Spleen (tissue), 7 donors: ENCODE data around the gene KHK.

Source experiments
- POLR2A ChIP-seq, 3 donors: fragments of 450-650 bp; IDR thresholded peaks; one replicate each; pipeline ENCODE4 v1.5.1; 2017; ENCODE audit warnings: antibody characterized with exemption in 3 of 3, mild to moderate bottlenecking in 1 of 3
- POLR2AphosphoS5 ChIP-seq, 3 donors: sonication (generic); formaldehyde crosslinking; IDR thresholded peaks; one replicate each; pipeline ENCODE4 v1.5.1; 2017; ENCODE audit warnings: antibody characterized with exemption in 3 of 3
- TF ChIP-seq, protein P1 (sequence below), 11 experiments: fragments of 200-600 bp in 7 of 11; fragments of 450-650 bp in 4 of 11; sonication (generic) in 4 of 11; IDR thresholded peaks in 8 of 11; conservative IDR thresholded peaks in 3 of 11; 1 replicate in 7 of 11; 2 replicates in 4 of 11; pipeline versions ENCODE4 v1.4.0 to v1.8.0; 2016 to 2021; ENCODE audit warnings: antibody characterized with exemption in 11 of 11, inconsistent platforms in 4 of 11, mild to moderate bottlenecking in 1 of 11
- donor health status: DM: no; HTN: no; CAD: no; lungs with moderate emphysema.
- donor health status: DM: no; HTN: no; CAD: no.
- donor health status: DM: no; HTN: no; CAD: no.

DNA sequence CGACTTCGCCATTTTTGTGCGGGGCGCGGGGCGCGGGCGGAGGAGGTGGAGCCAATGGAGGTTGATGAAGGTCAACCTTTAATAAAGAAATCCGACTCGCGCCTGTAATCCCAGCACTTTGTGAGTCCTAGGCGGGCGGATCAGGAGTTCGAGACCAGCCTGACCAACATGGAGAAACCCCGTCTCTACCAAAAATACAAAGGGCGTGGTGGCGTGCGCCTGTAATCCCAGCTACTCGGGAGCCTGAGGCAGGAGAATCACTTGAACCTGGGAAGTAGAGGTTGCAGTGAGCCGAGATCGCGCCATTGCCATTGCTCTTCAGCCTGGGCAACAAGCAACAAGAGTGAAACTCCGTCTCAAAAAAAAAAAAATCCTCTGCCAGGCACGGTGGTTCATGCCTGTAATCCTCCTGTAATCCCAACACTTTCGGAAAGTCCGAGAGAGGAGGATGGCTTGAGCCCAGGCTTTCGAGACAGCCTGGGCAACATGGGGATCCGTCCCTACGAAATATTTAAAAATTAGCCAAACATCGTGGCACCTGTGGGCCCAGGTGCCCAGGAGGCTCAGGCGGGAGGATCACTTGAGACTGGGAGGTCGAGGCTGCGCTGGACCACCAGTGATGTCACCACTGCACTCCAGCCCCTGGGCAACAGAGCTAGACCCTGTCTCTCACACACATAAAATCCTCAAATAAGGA lies 48.4 kb downstream of the KHK start:
- TF ChIP-seq POLR2A (IDR thresholded peaks at IDR 0.05) (no peak), POLR2AphosphoS5 (IDR thresholded peaks at IDR 0.05) (no peak)
- TF ChIP-seq, protein P1, sequence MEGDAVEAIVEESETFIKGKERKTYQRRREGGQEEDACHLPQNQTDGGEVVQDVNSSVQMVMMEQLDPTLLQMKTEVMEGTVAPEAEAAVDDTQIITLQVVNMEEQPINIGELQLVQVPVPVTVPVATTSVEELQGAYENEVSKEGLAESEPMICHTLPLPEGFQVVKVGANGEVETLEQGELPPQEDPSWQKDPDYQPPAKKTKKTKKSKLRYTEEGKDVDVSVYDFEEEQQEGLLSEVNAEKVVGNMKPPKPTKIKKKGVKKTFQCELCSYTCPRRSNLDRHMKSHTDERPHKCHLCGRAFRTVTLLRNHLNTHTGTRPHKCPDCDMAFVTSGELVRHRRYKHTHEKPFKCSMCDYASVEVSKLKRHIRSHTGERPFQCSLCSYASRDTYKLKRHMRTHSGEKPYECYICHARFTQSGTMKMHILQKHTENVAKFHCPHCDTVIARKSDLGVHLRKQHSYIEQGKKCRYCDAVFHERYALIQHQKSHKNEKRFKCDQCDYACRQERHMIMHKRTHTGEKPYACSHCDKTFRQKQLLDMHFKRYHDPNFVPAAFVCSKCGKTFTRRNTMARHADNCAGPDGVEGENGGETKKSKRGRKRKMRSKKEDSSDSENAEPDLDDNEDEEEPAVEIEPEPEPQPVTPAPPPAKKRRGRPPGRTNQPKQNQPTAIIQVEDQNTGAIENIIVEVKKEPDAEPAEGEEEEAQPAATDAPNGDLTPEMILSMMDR (IDR thresholded peaks at IDR 0.05 in 8 of 11, conservative IDR thresholded peaks at IDR 0.05 in 3 of 11): peak in 1 of 11 experiments; percentile 1
